Measurements from ENCODE around the gene C12orf75. TPM values are rescaled to one million over a fixed set of nuclear protein-coding genes. Genes with fewer than 3 reads are reported as not detected.
A peak's percentile ranks its signal among the peaks of the same experiment; 100 is the strongest.

C12orf75 gene
- total RNA-seq, 4 donors from 2014 or later = 8.5 to 56.3 (median 13.7) TPM

DNA sequence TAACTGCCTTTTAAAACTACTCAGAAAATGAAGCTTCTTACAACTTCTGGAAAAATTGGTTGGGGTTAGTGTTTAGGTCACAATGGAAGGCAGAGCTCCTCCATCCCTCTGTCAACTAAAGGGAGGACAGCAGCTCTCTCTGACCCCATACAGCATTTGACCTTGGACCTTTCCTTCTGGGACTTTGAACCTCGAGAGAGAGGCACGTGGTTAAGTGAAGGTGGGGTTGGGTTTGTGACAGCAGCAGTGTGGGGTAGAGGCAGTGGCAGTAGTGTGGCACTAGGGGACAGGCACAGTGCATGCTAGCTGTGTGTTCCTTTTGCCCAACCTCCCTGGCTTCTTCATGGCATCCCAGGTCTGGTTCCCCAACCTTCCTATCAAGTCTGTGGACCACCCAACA lies 9.4 kb upstream of the C12orf75 start:
- Histone ChIP-seq H3K9me3 (no peaks in the 10 kb centered on the region), H3K36me3 (no peaks in the 10 kb centered on the region), H3K27ac (no peak overlapping the region), H3K4me3 (no peak overlapping the region), H3K4me1 (peaks cover 0 to 2% (median 0%) of the 10 kb centered on the region in 3 donors), H3K27me3 (no peaks in the 10 kb centered on the region)
- intact Hi-C loops (cut with DNase I) = no loop called here
- 44% methylated on average over 2 of the region's 2 CpGs for WGBS, 2 donors
- no peak for DNase-seq
- TF ChIP-seq, protein P1, sequence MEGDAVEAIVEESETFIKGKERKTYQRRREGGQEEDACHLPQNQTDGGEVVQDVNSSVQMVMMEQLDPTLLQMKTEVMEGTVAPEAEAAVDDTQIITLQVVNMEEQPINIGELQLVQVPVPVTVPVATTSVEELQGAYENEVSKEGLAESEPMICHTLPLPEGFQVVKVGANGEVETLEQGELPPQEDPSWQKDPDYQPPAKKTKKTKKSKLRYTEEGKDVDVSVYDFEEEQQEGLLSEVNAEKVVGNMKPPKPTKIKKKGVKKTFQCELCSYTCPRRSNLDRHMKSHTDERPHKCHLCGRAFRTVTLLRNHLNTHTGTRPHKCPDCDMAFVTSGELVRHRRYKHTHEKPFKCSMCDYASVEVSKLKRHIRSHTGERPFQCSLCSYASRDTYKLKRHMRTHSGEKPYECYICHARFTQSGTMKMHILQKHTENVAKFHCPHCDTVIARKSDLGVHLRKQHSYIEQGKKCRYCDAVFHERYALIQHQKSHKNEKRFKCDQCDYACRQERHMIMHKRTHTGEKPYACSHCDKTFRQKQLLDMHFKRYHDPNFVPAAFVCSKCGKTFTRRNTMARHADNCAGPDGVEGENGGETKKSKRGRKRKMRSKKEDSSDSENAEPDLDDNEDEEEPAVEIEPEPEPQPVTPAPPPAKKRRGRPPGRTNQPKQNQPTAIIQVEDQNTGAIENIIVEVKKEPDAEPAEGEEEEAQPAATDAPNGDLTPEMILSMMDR (IDR thresholded peaks at IDR 0.05) = no peak
- no peak for TF ChIP-seq POLR2A (IDR thresholded peaks at IDR 0.05)

DNA sequence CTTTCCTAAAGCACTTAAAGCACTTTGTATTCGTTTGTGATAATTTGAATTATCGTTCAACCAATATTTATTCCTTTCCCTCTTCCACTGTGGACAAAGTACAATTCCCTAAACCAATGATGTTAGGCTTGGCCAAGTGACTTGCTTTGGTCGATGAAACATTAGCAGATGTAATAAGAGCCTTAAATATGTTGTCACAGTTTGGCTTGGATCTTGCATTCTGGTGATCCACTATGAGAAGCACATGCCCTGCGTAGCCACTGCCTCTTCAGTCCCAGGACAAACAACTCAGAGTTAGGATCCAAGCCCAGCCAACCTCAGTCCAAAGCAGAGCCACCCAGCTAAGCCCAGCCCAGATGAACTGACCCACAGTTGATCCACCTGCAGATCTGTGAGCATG lies 8.4 kb upstream of the C12orf75 start:
- 86 to 92% methylated on average over 4 of the region's 4 CpGs for WGBS, 2 donors
- Histone ChIP-seq H3K36me3 (no peaks in the 10 kb centered on the region), H3K4me3 (no peak overlapping the region), H3K27me3 (no peaks in the 10 kb centered on the region), H3K27ac (no peak overlapping the region), H3K4me1 (no peaks in the 10 kb centered on the region), H3K9me3 (no peaks in the 10 kb centered on the region)
- DNase-seq = no peak
- intact Hi-C loops (cut with DNase I) = no loop called here
- no peak for TF ChIP-seq POLR2A (IDR thresholded peaks at IDR 0.05)
- TF ChIP-seq, protein P1 (IDR thresholded peaks at IDR 0.05) = no peak

DNA sequence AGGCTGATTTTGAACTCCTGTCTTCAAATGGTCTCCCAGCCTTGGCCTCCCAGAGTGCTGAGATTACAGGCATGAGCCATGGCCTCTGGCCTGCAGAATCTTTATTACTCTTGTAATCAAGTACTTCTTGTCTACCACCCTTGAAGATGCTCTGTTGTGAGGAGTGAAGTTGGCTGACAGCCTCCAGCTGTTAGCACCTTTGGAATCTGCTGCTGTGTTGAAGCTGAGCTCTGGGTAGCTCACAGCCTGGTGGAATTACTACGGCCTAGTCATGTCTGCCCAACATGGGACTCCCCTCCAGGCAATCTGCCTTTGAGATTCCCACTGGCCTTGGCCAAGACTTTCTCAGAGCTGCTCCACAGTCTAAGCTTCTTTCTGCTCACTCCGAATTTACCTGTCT lies 5.8 kb upstream of the C12orf75 start:
- H3K4me1 ChIP-seq = peaks cover 0 to 4% (median 0%) of the 10 kb centered on the region in 3 donors
- no peak overlapping the region for H3K4me3 ChIP-seq
- intact Hi-C loops (cut with DNase I) = no loop called here
- H3K27ac ChIP-seq = no peak overlapping the region
- TF ChIP-seq POLR2A (IDR thresholded peaks at IDR 0.05) = no peak
- TF ChIP-seq, protein P1 (IDR thresholded peaks at IDR 0.05) = no peak
- no peaks in the 10 kb centered on the region for H3K36me3 ChIP-seq
- DNase-seq = no peak
- WGBS, 2 donors = 81 to 82% methylated on average over 2 of the region's 2 CpGs
- no peaks in the 10 kb centered on the region for H3K9me3 ChIP-seq
- H3K27me3 ChIP-seq = no peaks in the 10 kb centered on the region

DNA sequence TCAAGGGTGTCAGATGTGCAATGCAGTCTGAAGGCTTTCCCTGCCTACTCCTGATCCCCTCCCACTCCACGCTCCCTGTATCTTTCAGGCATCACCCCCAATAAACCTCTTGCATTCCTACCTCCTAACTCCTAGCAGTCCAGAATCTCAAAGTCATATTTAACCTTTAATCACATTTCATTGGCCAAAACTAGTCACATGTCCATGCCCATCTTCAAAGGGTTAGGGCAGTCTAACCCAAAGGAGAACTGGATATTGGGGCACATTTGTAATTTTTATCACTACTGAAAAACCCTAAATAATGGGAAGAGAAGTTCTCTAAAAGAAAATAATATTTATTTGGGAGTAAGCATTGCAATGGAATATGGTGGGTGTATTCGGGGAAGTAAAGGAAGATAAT lies 5.4 kb upstream of the C12orf75 start:
- 98 to 100% methylated on average over 2 of the region's 2 CpGs for WGBS, 2 donors
- intact Hi-C loops (cut with DNase I) = no loop called here
- Histone ChIP-seq H3K27me3 (no peaks in the 10 kb centered on the region), H3K4me3 (no peak overlapping the region), H3K9me3 (no peaks in the 10 kb centered on the region), H3K4me1 (peaks cover 1 to 8% (median 3%) of the 10 kb centered on the region in 3 donors), H3K36me3 (no peaks in the 10 kb centered on the region), H3K27ac (no peak overlapping the region)
- no peak for DNase-seq
- TF ChIP-seq, protein P1 (IDR thresholded peaks at IDR 0.05) = no peak
- TF ChIP-seq POLR2A (IDR thresholded peaks at IDR 0.05) = no peak

DNA sequence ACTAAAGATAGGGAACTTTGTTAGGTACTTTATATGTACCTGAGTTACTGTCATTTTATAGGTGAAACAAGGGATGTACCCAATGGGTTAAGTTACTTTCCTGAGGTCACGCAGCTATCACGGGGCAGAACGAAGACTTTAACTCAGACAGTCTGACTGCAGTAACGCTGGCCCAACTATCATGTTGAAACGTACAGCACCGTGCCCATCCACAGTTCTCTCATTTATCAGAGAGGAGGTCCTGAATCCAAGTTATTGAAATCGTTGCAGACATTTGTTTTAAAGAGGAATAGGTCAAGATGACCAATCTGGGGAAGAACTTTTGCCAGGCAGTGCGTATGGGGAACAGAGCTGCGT lies 587 bp upstream of the C12orf75 start:
- Histone ChIP-seq H3K4me1 (peaks cover 12 to 36% (median 18%) of the 10 kb centered on the region in 3 donors), H3K4me3 (peak overlapping the region in 3 of 4 donors; percentile 61 to 83 (median 83)), H3K9me3 (no peaks in the 10 kb centered on the region), H3K36me3 (no peaks in the 10 kb centered on the region), H3K27me3 (no peaks in the 10 kb centered on the region), H3K27ac (no peak overlapping the region)
- intact Hi-C loops (cut with DNase I) = no loop called here
- TF ChIP-seq, protein P1 (IDR thresholded peaks at IDR 0.05) = no peak
- no peak for TF ChIP-seq POLR2A (IDR thresholded peaks at IDR 0.05)
- DNase-seq = no peak
- WGBS, 2 donors = 1 to 7% methylated on average over 9 of the region's 9 CpGs
